HS-5 (cell line): ENCODE measurements around the gene TRIM47.

ENCODE experiments used
- DNase-seq: peaks from one replicate; pipeline ENCODE4 v3.0.0-alpha.2; 2012; ENCODE audit warnings: low read depth

TRIM47 gene

DNA sequence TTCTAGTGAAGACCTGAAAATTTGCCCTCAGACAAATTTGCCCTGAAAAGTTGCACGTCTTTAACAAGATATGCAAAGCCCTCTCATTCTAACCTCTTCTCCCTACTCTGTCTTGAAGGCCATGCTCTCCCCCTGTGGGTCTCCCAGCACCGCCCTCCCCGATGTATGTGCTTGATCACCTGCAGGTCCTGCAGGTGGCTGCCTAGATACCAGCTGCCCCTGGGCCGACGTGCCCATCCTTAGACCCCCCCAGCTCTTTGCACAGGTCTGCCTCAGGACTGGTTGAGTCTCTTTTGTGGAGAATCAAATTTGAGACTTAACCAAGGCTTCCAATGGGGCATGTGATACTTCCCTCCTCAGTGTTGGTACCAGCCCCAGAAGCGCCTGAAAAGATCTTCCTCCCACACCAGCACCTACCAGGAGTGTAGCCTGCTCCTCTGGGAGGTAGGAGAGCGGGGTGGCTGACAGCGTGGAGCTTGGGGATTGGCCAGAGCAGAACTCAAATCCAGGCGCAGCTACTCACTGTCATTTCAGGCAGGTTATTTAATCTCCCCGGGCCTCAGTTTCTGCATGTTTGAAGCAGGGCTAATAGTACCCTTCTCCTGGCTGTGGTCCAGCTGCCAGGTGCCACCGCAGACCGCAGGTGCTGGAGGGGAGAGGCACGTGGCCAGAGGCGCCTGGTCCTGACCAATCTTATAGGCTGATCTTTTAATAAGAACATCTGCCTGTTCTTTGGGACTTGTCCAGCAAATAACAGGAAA lies 30.9 kb upstream of the TRIM47 start:
- no peak for DNase-seq

DNA sequence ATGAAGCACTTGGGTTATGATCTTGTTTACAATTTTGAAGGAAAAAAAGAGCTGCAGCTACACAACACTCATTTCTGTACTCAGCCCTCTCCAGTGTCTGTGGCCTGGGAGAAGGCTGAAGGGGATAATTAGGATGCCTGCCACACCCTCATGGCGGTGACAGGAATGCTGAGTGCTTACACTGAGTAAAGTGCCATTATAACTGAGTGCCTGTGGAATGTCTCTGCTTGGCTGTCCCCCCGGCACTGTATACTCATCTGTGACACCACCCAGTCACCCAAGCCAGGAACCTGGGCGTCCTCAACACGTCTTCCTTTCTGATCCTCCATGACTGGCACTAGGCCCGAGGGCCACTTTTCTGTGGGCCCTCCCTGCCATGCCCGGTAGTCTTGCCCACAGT lies 29.8 kb upstream of the TRIM47 start:
- no peak for DNase-seq

GRCh38 chr17:75906143-75906884 lies 27.9 kb upstream of the TRIM47 start:
- no peak for DNase-seq

DNA sequence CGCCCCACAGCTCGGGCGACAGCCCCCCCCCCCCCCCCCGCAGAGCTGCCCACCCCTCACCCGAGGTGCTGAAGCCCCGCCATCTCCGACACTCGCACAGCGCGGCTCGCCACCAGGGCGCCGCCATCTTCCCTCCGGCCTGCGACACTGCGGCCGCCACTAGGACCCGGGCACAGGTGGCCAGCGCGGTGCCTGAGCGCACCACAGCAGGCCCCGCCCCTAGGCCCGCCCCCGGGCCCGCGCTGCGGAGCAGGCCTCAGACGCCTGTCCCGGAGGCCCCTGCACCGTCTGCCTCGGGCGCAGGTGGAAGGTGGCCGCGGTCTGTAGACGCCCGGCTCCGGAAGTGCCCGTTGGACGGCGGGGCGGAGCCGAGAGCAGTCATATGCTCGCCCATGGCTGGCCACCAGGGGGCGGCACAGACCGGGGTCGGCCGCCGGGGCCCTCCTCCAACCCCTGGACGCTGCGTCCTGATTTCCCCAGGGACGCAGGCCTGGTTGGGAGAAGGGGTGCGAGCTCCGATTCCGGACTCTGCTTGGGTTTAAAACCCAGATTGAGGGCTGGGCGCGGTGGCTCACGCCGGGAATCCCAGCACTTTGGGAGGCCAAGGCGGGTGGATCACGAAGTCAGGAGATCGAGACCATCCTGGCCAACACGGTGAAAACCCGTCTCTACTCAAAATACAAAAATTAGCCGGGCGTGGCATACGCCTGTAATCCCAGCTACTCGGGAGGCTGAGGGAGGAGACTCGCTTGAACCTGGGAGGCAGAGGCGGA lies 26.6 kb upstream of the TRIM47 start, which contains the start of gene MRPL38:
Gene MRPL38 (minus strand): TSS at position 136 of the 773 bp plus-strand sequence. CDS start 9 bp downstream, at position 127.
- DNase-seq = peak; percentile 73

DNA sequence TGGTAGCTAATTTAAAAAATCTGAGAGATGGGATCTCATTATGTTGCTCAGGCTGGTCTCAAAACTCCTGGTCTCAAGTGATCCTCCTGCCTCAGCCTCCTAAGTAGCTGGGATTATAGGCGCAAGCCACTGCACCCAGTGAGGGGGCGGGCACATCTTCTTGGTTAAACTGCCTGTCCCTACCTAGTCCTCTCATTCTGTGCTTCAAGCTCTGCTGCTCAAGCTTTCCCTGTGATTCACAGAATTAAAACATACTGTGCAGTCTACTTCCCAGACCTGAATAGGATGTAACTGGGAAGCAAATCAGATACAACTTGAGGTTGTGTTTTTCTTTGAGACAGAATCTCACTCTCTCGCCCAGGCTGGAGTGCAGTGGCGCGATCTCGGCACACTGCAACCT lies 24.0 kb upstream of the TRIM47 start:
- DNase-seq = no peak

- DNase-seq = no peak
Measured at GRCh38 chr17:75901727-75902126, 23.3 kb upstream of the TRIM47 start.

GRCh38 chr17:75900691-75901533 lies 22.5 kb upstream of the TRIM47 start:
- no peak for DNase-seq

GRCh38 chr17:75899767-75900468 lies 21.5 kb upstream of the TRIM47 start:
- DNase-seq = no peak

DNA sequence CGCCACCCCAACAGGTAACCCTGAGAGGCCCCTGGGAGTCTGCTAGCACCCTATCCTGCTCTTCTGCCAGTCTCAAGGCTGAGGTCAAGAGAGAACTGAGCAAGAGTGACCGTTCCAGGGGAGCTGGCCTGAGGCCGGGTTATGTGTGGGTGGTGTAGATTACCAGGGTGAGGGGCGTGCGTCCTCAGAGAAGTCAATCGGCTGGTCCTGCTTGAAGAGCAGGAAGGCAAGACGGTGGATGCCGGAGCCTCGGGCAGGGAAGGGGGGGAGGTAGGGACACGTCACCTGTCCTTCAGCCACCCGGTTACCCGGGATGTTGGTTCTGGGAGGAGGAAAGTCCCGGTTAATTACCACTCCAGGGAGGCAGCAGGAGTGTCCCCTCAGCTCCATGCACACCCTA lies 21.0 kb upstream of the TRIM47 start:
- no peak for DNase-seq

DNA sequence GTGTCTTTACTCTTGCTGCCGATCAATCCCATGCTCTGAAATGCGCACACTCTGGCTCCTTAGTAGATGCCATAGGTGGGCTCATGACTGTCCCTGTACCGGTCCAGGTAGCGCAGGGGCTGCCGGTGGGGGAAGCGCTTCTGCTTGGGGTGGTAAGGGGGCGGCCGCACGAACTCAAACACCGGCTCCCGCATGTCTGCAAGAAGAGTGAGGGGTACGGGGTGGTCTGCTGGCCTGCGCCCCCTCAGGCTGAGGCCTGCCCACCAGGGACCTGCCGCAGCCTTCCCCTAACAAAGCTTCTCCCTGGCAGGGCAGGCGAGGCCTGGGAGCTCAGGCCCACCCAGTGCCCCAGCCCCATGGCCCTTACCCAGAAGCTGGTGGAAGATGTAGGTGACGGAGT lies 20.4 kb upstream of the TRIM47 start:
- DNase-seq = no peak

DNA sequence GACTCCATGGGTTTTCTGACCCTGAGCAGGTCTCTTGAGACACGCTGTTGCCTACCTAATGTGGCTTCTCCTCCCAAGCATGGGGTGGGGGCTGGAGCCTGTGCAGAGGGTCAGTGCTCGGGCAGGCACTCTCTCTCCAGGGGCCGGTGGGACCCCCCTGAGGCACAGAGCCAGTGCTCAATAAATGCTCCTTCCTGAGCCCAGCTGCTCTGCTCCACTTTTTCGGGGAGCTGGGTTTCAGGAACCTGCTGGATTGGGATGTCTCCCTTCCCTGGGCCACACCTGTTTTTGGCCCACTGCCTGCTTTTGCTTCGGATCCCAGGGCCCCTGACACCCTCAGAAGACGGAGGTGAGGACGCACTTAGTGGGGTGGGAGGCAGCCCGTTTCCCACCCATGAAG lies 19.7 kb upstream of the TRIM47 start:
- DNase-seq = no peak

GRCh38 chr17:75897160-75898019 lies 19.0 kb upstream of the TRIM47 start:
- no peak for DNase-seq

DNA sequence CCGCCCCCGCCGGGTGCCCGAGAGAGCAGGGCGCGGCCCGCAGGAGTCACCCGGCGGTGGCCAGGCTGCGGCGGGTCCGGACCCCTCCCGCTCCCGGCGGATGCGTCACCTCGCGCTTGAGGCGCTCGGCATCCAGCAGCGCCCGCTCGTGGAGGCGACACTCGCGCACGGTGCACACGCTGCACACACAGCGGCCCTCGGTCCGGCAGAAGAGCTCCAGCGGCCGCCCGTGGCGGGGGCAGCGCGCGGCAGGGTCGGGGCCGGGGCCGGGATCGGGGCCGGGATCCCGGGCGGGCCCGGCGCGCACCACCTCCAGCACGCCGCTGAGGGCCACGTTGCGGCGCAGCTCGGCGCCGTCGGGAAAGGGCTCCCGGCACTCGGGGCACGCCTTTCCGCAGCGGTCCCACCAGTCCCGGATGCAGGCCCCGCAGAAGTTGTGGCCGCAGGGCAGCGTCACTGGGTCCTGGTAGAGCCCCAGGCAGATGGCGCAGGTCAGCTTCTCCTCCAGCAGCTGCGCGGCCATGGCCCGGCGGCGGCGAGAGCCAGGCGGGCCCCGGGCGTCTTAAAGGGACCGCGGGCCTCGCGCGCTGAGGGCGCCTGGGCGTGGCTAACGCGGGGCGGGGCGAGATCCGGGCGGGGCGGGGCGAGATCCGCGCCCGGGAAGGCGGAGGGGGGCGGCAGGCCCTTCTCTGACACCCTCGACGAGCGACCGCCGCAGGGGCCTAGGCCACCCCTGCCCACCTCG lies 18.2 kb upstream of the TRIM47 start, which contains the start of gene TRIM65:
Gene TRIM65 (minus strand): TSS at position 537 of the 745 bp plus-strand sequence. CDS start 14 bp downstream, at position 523.
- DNase-seq = no peak

DNA sequence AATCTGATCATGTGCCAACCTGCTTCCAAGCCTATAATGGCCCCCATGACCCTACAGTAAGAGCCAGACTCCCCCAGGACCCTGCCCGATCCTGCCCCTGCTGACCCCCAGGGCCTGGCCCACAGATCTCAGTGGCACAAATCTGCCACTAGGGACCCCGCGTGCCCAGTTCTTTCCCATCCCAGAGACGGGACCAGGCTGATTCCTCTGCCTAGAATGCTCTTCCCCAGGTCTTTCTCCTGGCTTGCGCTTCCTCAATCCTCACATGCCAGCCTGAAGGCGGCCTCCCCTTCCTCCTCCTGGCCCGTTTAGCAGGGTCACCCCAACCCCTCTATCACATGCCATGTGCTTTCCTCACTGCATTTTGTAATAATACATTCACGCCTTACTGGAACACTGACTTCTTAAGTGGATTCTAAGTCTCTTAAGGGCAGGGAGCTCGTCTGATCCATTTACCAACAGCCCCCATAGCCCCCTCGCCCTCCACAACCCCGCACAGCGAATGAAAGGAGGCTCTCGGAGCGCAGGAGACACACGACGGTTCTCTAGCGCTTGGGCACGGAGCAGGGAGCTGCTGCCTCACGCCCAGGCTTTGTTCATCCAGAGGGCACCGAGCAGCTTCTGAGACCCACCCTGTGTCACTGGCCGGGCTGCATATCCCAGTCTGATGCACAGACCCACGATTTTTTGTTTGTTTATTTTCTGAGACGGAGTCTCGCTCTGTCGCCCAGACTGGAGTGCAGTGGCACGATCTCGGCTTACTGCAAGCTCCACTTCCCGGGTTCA lies 17.2 kb upstream of the TRIM47 start:
- DNase-seq = no peak

- no peak for DNase-seq
Measured at GRCh38 chr17:75894049-75894733, 15.8 kb upstream of the TRIM47 start.

DNA sequence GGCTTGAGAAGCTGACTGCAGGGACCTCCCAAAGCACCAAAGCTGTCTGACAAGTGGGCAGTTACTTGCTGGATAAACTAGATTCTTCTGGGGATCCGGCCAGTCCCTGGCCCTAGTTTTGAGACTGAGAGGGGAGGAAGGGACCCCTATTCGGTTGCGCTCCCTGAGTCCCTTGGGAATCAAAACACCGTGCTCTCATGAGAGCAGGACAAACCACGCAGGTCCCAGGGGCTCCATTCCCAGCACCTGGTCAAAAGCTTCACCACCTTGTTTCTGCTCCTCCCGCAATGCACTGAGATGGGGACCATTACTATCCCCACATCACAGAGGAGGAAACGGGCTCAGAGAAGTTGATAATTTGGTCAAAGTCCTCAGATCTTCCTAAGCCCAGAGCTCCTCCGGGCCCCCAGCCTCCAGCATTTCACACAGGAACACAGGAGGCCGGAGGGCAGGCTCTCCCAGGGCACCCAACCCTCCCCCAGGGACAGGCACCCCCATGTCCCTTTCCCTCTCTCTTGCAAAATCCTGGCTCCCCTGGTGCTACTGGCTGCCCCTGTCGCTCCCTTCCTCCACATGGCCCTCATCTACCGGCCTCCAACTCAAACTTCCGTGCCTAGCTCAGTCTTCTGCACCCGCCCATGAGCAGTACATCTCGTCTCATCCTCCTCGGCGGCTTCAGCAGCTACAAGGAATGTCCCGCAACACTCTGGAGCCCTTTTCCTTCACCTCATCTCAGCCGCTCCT lies 15.1 kb upstream of the TRIM47 start:
- DNase-seq = no peak

GRCh38 chr17:75892556-75893224 lies 14.3 kb upstream of the TRIM47 start:
- DNase-seq = no peak
